ENCODE results near the gene CHST1.

Gene CHST1

DNA sequence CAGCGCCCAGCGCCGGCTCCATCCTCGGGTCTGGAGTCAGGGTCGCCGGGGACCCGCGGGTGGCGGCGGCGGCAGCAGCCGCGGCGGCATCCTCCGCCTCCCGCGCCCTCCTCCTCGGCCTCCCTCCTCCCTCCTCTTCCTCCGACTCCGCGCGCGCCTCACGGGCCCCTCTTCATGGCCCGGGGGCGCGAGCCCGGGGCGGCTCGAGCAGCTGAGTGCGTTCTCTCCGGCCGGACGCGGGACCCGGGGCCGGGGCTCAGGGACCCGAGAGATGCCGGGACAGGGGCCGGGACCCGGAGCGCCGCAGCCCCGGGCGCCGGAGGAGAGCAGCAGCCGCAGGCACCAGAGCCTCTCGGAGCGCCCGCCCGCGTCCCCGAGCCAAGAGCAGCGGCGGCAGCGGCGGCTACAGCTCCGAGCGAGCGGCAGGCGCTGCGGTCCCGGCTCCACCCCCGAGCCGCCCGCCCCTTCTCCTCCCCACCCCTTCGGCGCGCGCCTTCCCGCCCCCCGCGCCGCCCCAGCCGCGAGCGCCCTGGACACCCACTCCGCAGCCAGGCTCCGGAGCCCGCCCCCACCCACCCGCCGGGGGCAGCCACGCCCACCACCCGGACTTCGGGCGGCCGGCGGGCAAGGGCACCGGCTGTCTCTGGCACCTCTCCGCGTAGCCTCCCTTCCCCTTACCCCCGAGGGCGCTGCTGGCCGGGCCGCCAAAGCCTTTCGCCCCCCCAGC is at the start of gene CHST1:
Gene CHST1 (minus strand): TSS at position 417 of the 727 bp plus-strand sequence. CDS start 14,699 bp downstream, outside the sequence.
- DNase-seq (ENCODE audit: low spot score) = no peak

DNA sequence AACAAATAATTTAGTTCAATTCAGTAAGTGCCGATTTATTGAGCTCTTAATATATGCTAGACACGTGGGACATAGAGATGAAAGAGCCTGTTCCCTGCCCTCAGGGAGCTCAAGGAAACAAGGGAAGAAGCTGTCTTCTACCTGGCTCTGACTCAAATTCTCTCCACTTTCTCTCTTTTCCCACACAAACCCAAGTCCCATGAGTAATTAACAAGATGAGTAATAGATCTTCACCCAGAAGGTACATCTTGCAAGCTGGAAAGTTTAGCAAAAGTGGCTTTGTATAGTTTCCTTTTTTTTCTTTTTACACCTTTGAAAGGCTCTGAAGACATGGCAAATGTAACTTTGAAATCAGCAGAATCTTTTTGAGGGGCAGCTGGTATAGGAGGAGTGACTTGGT is 48.2 kb upstream of the CHST1 start:
- DNase-seq (ENCODE audit: low spot score) = no peak

DNA sequence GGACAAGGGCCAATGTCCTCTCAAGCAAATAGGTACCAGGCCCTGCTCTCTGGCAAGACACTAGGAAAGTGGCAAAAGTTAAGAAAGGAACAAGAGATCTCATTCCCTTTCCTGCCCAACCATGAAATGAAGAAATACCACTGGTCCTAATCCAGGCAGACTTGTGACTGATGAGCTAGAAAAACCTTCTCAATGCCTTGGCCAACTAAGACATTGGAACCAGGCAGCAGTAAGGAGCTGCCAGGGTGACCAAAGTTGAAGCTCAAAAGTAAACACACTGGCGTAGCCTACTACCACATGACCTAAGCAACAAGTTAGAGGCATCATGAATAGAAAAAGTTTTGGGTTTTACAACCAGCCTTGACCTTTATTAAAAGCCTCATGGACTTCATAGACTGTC is 45.1 kb upstream of the CHST1 start:
- no peak for DNase-seq (ENCODE audit: low spot score)

DNA sequence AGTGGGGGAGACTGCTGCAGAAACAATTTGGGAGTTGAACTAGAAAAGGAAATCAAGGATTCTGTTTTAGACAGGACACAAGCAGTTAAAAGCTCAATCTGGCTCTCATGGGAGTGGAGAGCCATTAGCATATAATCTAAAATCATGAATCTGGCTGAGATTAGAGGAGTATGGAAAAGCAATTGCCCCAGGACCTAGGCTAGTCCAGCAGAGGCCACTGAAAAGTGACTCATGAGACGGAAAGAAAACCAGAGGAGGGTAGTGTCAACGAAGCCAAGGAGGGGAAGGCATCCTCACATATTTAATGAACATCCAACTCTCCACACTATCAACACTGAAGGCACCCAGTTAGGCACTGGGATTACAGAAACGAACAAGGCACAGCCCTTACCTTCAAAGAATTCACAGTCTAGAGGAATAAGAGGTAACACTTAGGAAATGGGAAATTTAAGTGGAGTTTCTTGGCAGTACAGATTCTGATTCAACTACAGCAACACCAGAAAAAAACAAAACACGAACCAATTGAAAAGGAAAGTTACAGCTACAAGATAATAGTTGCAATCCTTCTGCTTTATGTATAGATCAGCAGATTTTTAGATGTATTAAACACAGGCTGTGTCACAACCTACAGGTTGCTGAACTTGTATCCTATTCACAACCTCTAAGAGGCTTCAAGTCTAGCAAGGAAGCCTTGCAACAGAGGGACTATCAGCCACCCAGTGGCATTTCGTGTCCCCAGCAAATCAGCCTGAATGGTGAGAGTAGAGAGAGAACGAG is 43.7 kb upstream of the CHST1 start:
- no peak for DNase-seq (ENCODE audit: low spot score)

DNA sequence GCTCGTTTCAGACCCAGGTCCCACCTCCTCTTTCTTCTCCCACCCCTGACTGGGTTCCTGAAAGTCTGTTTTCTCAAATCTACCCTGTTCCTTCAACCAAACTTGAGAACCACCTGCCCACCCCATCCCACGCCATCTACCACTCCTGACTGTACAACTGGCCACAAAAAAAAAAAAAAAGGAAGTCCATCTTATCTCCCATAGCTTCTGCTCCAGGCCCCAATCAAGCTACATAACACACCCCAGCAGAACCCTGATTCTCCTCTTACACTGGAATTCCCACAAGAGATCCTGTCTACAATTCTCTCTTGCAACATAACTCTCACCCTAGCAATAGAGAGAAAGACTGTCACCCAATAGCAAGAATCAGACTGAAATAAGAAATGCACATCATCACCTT is 39.2 kb upstream of the CHST1 start:
- DNase-seq (ENCODE audit: low spot score) = no peak

GRCh38 chr11:45704133-45704532 is 38.7 kb upstream of the CHST1 start:
- no peak for DNase-seq (ENCODE audit: low spot score)

DNA sequence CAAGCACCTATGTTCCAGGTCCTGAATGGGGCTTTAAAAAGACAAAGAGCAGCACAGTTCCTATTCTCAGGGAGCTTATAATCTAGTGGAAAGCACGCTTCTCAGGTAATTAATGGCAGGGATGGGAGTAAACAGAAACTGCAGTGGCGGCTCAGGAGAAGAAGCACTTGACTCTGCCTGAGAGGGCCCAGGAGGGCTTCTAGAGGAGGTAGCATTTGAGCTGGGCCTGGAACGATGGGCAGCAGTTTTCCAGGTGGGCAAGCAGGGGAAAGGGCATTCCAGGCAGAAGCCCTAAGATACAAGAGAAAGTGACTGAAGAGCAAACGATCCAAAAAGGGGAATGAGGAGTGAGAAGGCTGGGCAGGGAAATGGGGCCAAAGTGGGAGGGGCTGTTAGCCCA is 37.1 kb upstream of the CHST1 start:
- DNase-seq (ENCODE audit: low spot score) = no peak

- no peak for DNase-seq (ENCODE audit: low spot score)
Measured at GRCh38 chr11:45698777-45699497, 33.5 kb upstream of the CHST1 start.

GRCh38 chr11:45692808-45693453 is 27.5 kb upstream of the CHST1 start:
- DNase-seq (ENCODE audit: low spot score) = no peak

DNA sequence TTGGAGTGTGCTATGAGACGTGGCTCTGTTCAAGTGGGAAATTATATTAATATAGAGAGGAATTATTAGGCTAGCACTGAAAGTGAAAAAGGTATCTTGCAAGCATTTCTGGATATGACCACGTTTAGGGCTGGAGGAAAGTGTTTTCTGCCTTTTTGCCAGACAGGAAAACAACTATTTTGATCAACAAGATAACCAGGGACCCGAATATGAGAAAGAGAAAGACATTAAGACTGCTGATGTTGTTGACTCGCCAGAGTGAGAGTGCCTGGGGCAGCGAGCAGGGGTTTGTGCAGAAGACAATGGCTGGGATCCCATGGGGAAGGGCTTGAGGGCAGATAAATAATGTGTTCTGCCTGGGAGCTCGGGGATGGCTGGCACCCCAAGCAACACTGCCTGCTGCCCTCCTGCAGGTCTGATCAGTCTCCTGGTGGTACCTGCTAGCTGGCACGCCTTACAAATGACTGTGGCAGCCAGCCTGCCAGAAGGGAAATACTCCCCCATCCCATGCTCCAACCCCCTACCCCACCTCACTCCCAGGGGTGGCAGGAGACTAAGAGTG is 23.1 kb upstream of the CHST1 start:
- DNase-seq (ENCODE audit: low spot score) = no peak

GRCh38 chr11:45687836-45688235 is 22.4 kb upstream of the CHST1 start:
- DNase-seq (ENCODE audit: low spot score) = no peak

- DNase-seq (ENCODE audit: low spot score) = no peak
Measured at GRCh38 chr11:45685964-45686537, 20.6 kb upstream of the CHST1 start.

DNA sequence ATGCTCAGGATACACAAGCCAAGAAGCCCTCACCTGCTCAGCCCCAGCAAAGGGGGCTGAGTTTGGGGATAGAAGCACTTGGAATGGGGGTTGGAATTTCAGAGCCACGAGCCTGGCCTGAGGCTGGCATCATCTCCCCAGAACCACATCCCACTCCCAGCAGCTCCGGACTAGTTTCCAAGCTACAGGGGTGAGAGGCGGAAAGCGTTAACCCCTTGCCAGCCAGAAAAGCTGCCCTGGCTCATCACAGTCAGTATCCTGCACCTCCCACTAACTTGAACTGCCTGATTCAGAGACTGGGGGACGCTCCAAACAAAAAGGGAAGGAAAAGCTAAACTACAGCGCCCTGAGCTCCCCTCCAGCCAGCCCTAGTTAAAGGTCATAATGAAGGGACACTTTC is 19.0 kb upstream of the CHST1 start:
- DNase-seq (ENCODE audit: low spot score) = no peak

DNA sequence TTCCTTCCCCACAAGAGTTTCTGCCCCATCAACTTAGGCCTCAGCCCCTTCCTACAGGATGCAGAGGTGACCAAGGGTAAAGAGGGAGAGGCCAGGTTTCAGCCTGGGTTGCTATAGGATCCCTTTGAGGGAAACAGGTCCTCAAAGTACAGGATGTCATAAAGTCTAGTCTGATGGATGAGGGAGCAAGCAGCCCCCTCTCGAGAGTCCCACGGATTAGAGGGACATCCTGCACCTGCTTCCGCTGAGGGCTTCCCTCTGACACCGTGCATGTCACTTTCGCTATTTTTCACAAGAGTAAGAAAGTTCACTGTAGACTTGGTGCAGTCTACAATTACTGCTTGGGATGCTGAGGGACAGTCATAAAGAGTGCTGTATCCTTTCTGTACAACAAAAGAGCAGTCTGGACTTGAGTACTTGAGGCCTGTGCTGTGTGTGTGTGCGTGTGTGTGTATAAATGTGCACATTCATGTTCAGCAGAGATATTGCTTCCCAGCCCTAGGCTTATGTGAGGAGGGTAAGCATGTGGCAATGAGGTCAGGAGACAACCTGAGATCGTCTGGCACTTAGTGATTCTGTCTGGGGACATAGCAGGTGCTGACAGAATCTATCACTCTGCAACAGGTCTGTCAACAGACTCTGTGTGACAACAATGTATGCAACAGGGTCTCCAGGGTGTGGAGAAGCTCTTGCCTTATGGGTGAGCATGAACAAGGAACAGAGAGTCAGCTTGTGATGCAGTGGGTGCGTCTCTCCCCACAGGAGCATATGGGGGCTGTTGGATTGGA is 18.0 kb upstream of the CHST1 start:
- DNase-seq (ENCODE audit: low spot score) = no peak

DNA sequence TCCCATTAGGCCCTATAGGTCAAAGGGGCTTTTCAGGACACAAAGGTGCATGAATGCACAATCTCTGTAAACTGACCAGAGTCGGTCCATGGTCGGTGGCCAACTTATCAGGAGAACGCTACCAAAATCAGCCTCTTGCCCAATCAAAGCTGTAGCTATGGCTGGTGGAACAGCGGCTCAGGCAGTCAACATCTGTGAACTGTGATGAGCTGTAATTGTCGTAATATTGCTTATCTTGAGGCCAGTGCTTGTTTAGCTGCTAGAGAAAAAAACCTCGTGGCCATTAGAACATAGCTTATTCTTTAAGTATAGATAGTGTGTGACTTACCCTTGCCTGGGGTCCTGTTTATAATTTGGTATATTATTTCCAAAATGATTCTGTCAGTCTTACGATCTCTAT is 14.4 kb upstream of the CHST1 start:
- DNase-seq (ENCODE audit: low spot score) = no peak

GRCh38 chr11:45678976-45679375 is 13.6 kb upstream of the CHST1 start:
- no peak for DNase-seq (ENCODE audit: low spot score)

DNA sequence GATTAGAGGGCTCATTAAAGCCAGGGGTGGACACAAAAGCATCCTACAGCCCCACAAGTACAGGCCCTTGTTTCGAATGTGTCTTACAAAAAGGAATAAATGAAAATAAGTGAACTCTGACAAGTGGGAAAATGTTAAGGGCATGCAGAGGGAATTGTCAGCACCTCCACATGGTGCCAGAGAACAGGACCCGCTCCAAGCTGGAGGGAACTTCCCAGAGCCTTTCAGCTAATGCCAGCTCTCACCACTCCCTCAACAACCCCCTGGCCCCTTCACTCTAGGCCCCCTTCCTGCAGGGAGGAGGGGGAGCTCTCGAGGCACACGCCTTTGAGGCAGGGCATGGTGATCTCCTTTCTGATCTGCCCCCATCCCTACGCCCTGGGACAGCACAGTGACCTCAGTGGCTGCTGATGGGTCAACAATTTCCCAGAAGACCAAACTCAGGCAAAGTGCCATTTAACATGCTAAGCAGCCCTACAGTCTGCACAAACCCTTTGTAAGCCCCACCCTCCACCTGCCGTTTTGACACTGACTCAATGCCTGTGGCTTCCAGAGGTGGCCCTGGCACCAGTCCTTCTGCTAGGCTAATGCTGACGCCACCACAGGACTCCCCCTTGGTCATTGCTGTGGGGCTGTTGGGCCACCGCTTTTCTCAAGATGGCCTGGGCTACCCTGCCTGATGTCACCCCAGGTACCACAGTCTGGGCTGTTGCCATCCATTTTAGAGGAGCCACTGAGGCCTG is 12.5 kb upstream of the CHST1 start:
- no peak for DNase-seq (ENCODE audit: low spot score)

GRCh38 chr11:45676522-45677095 is 11.2 kb upstream of the CHST1 start:
- DNase-seq (ENCODE audit: low spot score) = no peak

DNA sequence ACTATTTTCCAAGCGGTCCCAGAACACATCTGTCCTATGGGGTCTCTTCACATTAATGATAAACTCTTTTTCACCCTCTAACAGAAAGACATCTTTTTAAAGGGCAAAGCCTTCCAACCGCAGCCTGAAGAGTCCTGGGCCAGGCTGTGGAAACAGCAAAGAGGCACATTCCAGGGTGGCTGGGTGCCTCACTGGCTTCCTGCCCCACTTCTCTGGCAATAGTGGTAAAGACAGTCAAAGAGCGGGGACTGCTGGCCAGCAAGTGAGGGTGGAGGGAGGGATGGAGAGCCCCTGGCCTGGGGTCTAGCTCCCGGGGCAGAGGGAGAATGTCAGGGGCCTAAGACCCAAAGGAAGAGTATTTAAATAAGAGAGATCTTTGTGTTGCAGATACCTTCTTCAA is 10.2 kb upstream of the CHST1 start:
- no peak for DNase-seq (ENCODE audit: low spot score)
